ENCODE results near the gene GABRR2. TPM values are rescaled to one million over a fixed set of nuclear protein-coding genes. Genes with fewer than 3 reads are reported as not detected.
"Not testable (repeated sequence)": the region's sequence is repeated elsewhere in the genome, so short reads cannot be mapped to it uniquely, and the experiment has no call there.

The GABRR2 gene
- total RNA-seq, 1 donor from 2014 or later: under 0.01 TPM

DNA sequence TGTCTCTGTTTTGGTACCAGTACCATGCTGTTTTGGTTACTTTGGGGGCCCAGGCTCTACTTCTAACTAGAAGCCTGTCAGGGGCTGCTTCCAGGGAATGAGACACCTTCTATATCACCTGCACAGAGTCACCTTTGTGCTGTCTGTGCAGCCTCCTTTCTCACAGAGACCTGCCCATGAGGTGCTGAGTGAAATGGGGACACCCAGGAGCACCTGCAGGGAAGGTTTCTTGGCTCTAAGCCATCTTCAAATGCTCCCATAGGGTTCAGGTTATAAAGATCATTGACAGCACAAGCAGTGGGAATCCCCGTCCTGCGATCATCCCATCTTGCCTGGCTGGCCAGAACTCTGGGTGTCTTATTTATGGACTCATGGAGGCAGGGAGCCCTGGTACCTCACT is 19.1 kb downstream of the GABRR2 start:
- no peak for DNase-seq (ENCODE audit: low spot score in 2 of 2)
- FAIRE-seq: no peak

- not testable (repeated sequence) for FAIRE-seq; DNase-seq (ENCODE audit: low spot score in 2 of 2)
These were observed 20.0 kb downstream of the GABRR2 start for GRCh38 chr6:89295116-89295515.

DNA sequence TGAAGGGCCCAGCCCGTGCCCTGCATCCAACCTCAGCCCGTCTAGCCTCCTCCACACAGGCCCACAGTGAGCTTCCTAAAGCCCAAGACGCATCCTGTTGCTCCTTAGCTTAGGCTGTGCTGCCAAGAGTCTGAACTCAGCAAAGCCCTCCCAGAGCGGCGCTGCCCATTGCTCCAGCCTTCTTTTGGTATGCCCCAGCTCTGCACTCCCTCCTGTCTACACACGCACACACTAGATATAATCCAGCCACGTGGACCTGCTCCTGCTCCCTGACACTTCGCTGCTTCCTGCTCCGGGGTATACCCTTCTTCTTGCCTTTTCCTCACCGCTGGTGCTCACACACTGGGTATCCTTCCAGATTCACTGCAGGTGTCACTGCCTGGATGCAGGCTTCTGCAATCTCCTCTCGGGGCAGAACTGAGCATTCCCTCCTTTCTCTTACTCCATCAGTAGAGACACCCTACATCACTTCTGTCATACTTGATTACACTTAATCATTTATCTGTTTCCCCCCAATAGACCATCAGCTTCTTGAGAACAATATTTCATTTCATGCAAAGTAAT is 23.8 kb downstream of the GABRR2 start:
- no peak for FAIRE-seq
- no peak for DNase-seq (ENCODE audit: low spot score in 2 of 2)

GRCh38 chr6:89290401-89291155 is 24.5 kb downstream of the GABRR2 start:
- no peak for FAIRE-seq
- DNase-seq (ENCODE audit: low spot score in 2 of 2): no peak

GRCh38 chr6:89289710-89290109 is 25.4 kb downstream of the GABRR2 start:
- FAIRE-seq (no peak), DNase-seq (ENCODE audit: low spot score in 2 of 2) (no peak)

- no peak for DNase-seq (ENCODE audit: low spot score in 2 of 2)
- no peak for FAIRE-seq
These were observed 27.6 kb downstream of the GABRR2 start for GRCh38 chr6:89287351-89288028.

DNA sequence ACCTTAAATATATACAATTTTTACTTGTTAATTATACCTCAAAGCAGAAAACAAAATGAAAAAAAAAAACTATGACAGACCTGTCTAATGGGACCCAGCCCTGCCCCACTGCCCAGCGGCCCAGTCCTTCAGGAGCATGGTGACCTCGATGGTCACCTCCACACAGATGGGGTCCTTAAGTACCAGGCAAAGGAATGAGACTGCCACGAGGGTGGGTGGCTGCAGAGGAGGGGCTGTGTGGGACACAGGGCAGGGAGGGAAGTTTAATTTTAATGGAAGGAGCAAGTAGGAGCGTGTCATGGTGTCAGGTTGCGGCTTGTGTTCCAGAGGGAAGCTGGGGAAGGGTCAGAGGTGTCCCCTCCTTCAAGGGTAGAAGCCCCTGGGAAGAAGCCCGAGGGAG is 28.6 kb downstream of the GABRR2 start:
- FAIRE-seq: no peak
- DNase-seq (ENCODE audit: low spot score in 2 of 2): no peak

DNA sequence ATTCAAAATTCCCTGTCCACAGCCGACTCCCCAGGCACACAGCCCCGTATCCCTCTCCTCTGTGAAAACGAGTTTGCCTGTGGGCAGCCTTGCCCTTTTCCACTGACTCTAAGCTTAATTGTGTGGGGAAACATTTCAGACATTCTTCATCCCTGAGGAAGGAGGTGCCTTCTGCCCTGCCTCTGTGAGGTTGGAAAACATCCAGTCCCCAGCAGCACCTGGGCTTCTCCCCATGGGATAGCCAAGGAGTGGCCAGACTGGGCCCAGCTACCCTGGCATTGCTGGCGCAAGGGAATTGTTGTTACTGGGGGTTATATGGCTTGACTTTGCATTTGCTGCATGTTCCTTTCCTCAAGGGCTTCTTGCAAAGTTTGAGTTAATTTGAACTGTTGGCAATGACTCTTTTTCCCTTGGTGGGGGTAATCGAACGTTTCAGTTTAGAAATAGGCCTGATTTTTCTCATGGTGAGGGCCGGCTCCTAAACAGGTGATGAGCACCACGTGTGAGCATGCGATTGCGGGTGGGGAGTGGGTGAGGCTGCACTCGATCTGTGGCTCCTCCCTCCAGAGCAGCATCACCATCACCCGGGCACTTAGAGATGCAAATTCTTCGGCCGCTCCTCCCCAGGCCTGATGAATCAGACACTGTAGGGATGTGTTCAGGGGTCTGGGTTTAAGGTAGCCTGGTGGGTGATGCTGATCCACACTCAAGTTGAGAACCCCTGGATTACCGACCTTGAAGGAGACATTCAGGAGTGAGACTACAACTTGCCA is 29.9 kb downstream of the GABRR2 start:
- no peak for DNase-seq (ENCODE audit: low spot score in 2 of 2)
- FAIRE-seq: no peak

DNA sequence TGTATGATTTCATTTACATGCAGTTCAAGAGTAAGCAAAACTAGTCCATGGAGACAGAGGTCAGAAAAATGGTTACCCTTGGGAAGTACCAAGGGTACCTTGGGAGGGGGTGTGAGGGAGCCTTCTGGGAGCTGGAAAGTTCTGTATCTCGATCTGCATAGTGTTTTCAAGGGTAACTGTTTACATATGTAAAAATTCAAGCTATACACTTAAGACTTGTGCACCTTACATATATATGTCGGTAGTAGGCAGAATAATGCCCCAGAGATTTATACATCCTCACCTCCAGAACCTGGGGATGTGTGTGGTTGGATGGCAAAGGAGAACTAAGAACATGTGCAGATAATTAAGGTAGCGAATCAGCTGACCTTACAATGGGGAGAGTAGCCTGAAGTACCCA is 31.0 kb downstream of the GABRR2 start:
- FAIRE-seq: no peak
- DNase-seq (ENCODE audit: low spot score in 2 of 2): no peak

DNA sequence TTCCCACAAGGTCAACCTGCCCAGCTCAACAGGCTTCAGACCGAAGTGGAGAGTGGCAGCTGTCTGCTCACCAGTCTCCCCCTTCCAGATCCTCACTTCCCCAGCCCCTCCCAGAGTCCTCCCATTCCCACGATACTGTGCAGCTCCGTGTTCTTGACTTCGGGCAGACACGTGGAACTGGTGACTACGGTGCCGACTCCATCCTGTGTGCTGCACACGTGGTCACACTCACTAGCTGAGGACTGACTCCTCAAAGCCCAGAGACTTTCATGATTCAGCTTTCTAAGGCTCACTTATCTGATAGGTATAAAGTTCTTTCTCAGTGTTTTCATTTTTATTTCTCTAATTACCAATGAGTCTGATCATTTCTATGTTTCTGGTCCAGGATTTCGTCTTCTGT is 32.4 kb downstream of the GABRR2 start:
- no peak for FAIRE-seq
- DNase-seq (ENCODE audit: low spot score in 2 of 2): no peak

- no peak for DNase-seq (ENCODE audit: low spot score in 2 of 2)
- FAIRE-seq: no peak
These were observed 33.3 kb downstream of the GABRR2 start for GRCh38 chr6:89281779-89282246.

DNA sequence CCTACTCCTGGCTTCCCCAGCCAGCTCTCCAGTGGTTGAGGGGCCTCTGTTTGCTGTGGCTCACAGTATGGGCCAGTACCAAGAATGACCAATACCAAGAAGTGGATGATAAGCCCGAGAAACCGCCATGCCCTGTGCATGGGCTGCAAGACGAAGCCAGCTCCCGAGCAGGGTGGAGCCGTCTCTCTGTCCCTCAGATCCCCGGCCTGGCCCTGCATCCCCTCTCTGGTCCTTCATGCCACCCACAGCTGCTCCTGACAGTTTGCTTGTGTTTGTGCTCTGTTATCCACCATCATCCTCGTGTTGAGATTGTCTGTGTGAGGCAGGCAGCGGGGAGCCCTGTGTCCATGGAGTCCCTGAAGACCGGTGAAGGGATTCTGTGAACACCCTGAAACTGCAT is 36.1 kb downstream of the GABRR2 start:
- FAIRE-seq: no peak
- DNase-seq (ENCODE audit: low spot score in 2 of 2): no peak

DNA sequence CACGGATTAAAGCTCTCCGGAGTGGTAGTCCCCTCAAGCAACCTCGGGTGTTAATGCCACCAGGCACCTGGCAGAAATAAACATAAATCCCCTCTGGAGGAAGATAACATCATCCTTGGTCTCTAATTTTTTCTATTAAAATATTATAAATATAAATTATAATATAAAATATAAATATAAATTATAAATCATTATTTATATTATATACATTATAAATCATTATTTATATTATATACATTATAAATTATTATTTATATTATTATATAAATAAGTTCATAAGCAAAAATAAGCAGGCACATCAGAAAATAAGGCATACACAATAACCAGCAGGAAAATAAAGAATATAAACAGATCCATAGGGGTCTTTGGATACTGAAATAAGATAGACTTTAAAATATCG is 39.2 kb downstream of the GABRR2 start:
- no peak for FAIRE-seq
- no peak for DNase-seq (ENCODE audit: low spot score in 2 of 2)

DNA sequence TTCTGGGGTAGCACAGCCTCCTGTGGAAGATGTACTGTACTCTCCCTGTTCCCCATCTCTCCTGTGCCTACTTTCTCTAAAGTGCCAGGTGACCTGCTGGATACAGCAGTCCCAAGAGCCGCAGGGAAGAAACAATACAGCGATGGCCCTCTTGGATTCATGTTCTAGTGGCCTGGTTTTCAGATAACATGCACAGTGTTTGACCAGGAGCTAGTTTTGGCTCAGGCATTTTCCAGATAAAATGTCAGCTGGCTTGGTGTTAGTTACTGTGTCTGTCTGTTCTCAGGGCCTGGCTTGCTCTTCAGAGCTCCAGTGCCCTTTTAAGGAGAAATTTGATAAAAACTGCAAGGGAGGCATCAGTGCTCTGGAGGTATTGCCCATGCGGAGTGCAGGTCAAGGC is 41.3 kb downstream of the GABRR2 start:
- FAIRE-seq (no peak), DNase-seq (ENCODE audit: low spot score in 2 of 2) (no peak)

DNA sequence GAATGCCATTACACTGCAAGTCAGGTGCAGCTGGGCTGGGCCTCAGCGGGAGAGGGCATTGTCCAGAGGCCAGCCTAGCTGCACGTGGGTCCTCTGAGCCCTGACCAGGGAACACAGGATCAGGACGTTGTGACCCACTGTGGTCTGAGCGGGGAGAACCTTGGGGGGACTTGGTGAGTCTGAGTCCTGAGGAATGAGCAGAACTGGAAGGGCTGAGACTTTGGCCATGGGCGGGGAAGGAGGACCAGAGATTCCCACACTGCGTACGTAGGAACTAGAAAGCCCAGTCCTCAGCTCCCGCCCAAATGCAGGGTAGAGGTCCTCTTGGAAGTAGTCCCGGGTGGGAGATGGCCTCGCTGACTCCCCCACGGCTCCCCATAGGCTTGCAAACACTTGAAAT is 42.5 kb downstream of the GABRR2 start:
- FAIRE-seq (no peak), DNase-seq (ENCODE audit: low spot score in 2 of 2) (no peak)

DNA sequence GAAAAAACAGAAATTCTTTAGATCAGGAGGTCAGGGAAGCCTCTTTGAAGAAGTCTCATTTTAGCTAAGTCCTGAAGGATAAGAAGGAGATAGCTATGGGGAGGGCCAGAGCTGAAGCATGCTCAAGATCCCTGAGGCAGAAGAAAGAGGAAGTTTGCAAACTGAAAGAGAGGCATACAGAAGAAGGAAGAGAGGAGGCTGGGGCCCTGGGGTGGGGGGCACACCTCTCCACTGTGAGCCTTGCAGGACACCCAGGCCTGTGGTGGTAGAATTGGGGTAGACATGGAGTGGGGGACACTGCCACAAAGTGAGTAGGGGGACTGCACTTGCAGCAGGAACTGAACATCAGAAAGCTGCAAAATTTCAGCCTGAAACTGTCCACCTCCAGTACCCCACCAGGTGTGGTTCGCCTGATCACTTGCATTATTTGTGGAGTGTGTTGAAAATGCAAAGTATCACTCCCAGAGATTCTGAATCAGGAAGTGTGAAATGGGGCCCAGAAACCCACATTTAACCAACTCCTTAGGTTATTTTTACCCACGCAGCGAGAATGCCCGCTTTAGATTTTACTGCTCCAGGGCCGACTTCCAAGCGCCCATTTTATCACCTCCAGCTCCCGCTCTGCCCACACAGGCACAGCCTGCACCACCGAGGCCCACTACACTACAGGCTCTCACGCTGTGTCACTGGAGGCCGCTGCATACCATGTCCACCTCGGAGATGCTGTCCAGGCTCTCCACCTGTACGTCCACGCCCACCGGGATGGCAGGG is 44.0 kb downstream of the GABRR2 start:
- no peak for FAIRE-seq
- peak in 1 of 2 donors; percentile 24 for DNase-seq (ENCODE audit: low spot score in 2 of 2)

GRCh38 chr6:89269981-89270380 is 45.1 kb downstream of the GABRR2 start:
- DNase-seq (ENCODE audit: low spot score in 2 of 2) (no peak), FAIRE-seq (no peak)

DNA sequence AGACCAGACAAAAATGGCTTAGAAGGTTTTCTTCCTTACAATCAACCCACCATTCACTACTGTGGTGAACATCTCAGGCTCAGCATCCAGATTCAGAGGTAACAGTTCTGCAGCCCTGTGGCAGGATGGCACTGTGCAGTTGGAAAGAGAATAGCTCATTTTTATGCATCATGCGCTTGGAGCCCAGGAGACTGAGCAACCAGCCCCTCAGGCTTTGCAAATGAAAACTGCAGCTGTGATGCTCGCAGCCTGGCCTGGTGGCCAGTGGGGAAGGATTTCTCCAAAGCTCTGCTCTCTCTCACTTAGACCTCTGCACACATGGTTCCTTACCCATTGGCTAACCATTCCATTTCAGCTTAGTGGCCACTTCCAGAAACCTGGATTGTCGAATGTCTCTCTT is 45.8 kb downstream of the GABRR2 start:
- DNase-seq (ENCODE audit: low spot score in 2 of 2): no peak
- no peak for FAIRE-seq

DNA sequence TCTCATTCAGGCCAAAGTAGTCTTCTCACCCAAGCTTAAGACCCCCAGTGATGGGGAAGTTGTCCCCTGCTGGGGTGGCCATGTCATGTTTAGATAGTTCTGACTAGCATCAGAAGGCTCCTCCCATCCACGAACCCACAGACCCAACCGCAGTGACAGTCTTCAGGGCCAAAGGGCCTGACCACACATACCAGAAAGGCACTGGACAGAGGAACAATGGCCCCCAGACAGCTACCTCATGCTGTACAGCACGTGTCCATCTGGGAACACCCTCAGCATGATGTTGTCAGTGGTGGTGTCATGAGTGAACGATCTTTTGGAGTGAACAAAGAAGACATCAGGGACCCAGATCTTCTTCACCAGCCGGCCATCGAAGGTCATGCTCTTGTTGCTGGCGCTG is 46.3 kb downstream of the GABRR2 start:
- FAIRE-seq: no peak

GRCh38 chr6:89267918-89268317 is 47.2 kb downstream of the GABRR2 start:
- DNase-seq (ENCODE audit: low spot score in 2 of 2) (no peak), FAIRE-seq (no peak)

More for the DNA sequence above, 46.3 kb downstream of the GABRR2 start:
- no peak for DNase-seq (ENCODE audit: low spot score in 2 of 2)

Data from frontal cortex (tissue), 4 donors.